ENCODE results near the gene VWF. TPM values are rescaled to one million over a fixed set of nuclear protein-coding genes. Genes with fewer than 3 reads are reported as not detected.

Gene VWF
- total and polyA plus RNA-seq, 2 experiments from 2014 or later, result 0.42 to 0.56 TPM

DNA sequence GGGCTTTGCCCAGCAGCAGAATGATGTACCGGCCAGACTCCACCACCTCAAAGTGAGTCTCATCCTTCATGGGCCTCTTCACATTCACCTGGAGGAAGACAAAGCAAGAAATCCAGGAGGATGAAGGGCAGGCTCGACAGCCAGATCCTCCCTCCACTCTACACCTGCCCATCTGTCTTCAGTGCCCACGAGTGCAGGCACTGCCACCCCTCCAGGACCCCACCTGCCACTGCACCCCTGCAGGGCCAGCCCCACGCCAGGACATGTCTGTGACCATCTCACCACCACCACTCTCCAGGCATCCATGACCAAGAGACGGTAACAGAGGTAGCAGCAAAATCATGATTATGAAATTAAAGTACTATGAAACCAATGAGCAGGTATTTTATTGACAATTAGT, 95.1 kb downstream of the VWF start:
- no peak overlapping the region for H3K4me3 Mint-ChIP-seq
- no peaks in the 10 kb centered on the region for H3K9me2 ChIP-seq (ENCODE audit: insufficient read depth)
- ATAC-seq (no peak), DNase-seq (ENCODE audit: low spot score) (no peak)
- H2AFZ ChIP-seq, result no peak overlapping the region
- no peaks in the 10 kb centered on the region for H3K36me3 ChIP-seq (ENCODE audit: insufficient read depth)
- no peak overlapping the region for H3K27ac Mint-ChIP-seq
- peaks cover 5% of the 10 kb centered on the region; the same call in 2 of the 3 replicates for H3K36me3 Mint-ChIP-seq (ENCODE audit: low read depth)
- no peak overlapping the region for H3K27ac ChIP-seq (ENCODE audit: low read depth)
- H3K4me1 Mint-ChIP-seq, result no peaks in the 10 kb centered on the region
- peaks cover 2% of the 10 kb centered on the region for H3K27me3 Mint-ChIP-seq (ENCODE audit: insufficient read depth, low read depth, poor library complexity)
- no peaks in the 10 kb centered on the region for H3K79me2 ChIP-seq (replicated peaks; ENCODE audit: insufficient read depth)
- no peak overlapping the region for H3K4me2 ChIP-seq
- H4K20me1 ChIP-seq (replicated peaks; ENCODE audit: insufficient read depth), result no peaks in the 10 kb centered on the region
- TF ChIP-seq ZNF114 (CRISPR knock-in tag; IDR thresholded peaks at IDR 0.05) (no peak), NANOG (IDR thresholded peaks at IDR 0.05; ENCODE audit: borderline replicate concordance) (no peak), EZH2phosphoT487 (IDR thresholded peaks at IDR 0.05; ENCODE audit: unreplicated experiment) (no peak), CREB1 (CRISPR knock-in tag; IDR thresholded peaks at IDR 0.05; ENCODE audit: low read depth) (no peak), EZH2 (IDR thresholded peaks at IDR 0.05; ENCODE audit: low read depth, unreplicated experiment) (no peak), JUNB (IDR thresholded peaks at IDR 0.05; ENCODE audit: unreplicated experiment) (no peak), ZNF331 (CRISPR knock-in tag; IDR thresholded peaks at IDR 0.05; ENCODE audit: low read depth) (no peak), STAT1 (IDR thresholded peaks at IDR 0.05; ENCODE audit: unreplicated experiment) (no peak), POLR2AphosphoS5 (IDR thresholded peaks at IDR 0.05; ENCODE audit: low read depth) (no peak)
- TF ChIP-seq, protein P1, sequence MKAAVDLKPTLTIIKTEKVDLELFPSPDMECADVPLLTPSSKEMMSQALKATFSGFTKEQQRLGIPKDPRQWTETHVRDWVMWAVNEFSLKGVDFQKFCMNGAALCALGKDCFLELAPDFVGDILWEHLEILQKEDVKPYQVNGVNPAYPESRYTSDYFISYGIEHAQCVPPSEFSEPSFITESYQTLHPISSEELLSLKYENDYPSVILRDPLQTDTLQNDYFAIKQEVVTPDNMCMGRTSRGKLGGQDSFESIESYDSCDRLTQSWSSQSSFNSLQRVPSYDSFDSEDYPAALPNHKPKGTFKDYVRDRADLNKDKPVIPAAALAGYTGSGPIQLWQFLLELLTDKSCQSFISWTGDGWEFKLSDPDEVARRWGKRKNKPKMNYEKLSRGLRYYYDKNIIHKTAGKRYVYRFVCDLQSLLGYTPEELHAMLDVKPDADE (IDR thresholded peaks at IDR 0.05), result no peak
- TF ChIP-seq, protein P2, sequence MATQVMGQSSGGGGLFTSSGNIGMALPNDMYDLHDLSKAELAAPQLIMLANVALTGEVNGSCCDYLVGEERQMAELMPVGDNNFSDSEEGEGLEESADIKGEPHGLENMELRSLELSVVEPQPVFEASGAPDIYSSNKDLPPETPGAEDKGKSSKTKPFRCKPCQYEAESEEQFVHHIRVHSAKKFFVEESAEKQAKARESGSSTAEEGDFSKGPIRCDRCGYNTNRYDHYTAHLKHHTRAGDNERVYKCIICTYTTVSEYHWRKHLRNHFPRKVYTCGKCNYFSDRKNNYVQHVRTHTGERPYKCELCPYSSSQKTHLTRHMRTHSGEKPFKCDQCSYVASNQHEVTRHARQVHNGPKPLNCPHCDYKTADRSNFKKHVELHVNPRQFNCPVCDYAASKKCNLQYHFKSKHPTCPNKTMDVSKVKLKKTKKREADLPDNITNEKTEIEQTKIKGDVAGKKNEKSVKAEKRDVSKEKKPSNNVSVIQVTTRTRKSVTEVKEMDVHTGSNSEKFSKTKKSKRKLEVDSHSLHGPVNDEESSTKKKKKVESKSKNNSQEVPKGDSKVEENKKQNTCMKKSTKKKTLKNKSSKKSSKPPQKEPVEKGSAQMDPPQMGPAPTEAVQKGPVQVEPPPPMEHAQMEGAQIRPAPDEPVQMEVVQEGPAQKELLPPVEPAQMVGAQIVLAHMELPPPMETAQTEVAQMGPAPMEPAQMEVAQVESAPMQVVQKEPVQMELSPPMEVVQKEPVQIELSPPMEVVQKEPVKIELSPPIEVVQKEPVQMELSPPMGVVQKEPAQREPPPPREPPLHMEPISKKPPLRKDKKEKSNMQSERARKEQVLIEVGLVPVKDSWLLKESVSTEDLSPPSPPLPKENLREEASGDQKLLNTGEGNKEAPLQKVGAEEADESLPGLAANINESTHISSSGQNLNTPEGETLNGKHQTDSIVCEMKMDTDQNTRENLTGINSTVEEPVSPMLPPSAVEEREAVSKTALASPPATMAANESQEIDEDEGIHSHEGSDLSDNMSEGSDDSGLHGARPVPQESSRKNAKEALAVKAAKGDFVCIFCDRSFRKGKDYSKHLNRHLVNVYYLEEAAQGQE (IDR thresholded peaks at IDR 0.05; ENCODE audit: unreplicated experiment), result no peak
- TF ChIP-seq, protein P3, sequence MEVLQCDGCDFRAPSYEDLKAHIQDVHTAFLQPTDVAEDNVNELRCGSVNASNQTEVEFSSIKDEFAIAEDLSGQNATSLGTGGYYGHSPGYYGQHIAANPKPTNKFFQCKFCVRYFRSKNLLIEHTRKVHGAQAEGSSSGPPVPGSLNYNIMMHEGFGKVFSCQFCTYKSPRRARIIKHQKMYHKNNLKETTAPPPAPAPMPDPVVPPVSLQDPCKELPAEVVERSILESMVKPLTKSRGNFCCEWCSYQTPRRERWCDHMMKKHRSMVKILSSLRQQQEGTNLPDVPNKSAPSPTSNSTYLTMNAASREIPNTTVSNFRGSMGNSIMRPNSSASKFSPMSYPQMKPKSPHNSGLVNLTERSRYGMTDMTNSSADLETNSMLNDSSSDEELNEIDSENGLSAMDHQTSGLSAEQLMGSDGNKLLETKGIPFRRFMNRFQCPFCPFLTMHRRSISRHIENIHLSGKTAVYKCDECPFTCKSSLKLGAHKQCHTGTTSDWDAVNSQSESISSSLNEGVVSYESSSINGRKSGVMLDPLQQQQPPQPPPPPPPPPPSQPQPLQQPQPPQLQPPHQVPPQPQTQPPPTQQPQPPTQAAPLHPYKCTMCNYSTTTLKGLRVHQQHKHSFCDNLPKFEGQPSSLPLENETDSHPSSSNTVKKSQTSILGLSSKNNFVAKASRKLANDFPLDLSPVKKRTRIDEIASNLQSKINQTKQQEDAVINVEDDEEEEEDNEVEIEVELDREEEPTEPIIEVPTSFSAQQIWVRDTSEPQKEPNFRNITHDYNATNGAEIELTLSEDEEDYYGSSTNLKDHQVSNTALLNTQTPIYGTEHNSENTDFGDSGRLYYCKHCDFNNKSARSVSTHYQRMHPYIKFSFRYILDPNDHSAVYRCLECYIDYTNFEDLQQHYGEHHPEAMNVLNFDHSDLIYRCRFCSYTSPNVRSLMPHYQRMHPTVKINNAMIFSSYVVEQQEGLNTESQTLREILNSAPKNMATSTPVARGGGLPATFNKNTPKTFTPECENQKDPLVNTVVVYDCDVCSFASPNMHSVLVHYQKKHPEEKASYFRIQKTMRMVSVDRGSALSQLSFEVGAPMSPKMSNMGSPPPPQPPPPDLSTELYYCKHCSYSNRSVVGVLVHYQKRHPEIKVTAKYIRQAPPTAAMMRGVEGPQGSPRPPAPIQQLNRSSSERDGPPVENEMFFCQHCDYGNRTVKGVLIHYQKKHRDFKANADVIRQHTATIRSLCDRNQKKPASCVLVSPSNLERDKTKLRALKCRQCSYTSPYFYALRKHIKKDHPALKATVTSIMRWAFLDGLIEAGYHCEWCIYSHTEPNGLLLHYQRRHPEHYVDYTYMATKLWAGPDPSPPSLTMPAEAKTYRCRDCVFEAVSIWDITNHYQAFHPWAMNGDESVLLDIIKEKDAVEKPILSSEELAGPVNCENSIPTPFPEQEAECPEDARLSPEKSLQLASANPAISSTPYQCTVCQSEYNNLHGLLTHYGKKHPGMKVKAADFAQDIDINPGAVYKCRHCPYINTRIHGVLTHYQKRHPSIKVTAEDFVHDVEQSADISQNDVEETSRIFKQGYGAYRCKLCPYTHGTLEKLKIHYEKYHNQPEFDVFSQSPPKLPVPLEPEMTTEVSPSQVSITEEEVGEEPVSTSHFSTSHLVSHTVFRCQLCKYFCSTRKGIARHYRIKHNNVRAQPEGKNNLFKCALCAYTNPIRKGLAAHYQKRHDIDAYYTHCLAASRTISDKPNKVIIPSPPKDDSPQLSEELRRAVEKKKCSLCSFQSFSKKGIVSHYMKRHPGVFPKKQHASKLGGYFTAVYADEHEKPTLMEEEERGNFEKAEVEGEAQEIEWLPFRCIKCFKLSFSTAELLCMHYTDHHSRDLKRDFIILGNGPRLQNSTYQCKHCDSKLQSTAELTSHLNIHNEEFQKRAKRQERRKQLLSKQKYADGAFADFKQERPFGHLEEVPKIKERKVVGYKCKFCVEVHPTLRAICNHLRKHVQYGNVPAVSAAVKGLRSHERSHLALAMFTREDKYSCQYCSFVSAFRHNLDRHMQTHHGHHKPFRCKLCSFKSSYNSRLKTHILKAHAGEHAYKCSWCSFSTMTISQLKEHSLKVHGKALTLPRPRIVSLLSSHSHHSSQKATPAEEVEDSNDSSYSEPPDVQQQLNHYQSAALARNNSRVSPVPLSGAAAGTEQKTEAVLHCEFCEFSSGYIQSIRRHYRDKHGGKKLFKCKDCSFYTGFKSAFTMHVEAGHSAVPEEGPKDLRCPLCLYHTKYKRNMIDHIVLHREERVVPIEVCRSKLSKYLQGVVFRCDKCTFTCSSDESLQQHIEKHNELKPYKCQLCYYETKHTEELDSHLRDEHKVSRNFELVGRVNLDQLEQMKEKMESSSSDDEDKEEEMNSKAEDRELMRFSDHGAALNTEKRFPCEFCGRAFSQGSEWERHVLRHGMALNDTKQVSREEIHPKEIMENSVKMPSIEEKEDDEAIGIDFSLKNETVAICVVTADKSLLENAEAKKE (CRISPR knock-in tag; IDR thresholded peaks at IDR 0.05), result no peak
- TF ChIP-seq, protein P4, sequence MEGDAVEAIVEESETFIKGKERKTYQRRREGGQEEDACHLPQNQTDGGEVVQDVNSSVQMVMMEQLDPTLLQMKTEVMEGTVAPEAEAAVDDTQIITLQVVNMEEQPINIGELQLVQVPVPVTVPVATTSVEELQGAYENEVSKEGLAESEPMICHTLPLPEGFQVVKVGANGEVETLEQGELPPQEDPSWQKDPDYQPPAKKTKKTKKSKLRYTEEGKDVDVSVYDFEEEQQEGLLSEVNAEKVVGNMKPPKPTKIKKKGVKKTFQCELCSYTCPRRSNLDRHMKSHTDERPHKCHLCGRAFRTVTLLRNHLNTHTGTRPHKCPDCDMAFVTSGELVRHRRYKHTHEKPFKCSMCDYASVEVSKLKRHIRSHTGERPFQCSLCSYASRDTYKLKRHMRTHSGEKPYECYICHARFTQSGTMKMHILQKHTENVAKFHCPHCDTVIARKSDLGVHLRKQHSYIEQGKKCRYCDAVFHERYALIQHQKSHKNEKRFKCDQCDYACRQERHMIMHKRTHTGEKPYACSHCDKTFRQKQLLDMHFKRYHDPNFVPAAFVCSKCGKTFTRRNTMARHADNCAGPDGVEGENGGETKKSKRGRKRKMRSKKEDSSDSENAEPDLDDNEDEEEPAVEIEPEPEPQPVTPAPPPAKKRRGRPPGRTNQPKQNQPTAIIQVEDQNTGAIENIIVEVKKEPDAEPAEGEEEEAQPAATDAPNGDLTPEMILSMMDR (conservative IDR thresholded peaks at IDR 0.05; ENCODE audit: low read depth in 2 of 2), result no peak
- peaks cover 6% of the 10 kb centered on the region for H3K9me3 Mint-ChIP-seq
- no peak overlapping the region for H3K4me3 ChIP-seq
- H3K27me3 ChIP-seq (ENCODE audit: insufficient read depth), result no peaks in the 10 kb centered on the region
- no peaks in the 10 kb centered on the region for H3F3A ChIP-seq (replicated peaks; ENCODE audit: low read depth)
- H3K4me1 ChIP-seq (ENCODE audit: insufficient read depth), result no peaks in the 10 kb centered on the region
